ENCODE measurements around the gene SSBP4.

Gene SSBP4

GRCh38 chr19:18465964-18466339 is 46.8 kb downstream of the SSBP4 start:
- Mint-ChIP-seq H3K4me3 (no peak overlapping the region), H3K36me3 (ENCODE audit: low read depth) (peaks cover 10% of the 10 kb centered on the region), H3K4me1 (peaks cover 11% of the 10 kb centered on the region), H3K27ac (no peak overlapping the region), H3K9me3 (no peaks in the 10 kb centered on the region), H3K27me3 (no peaks in the 10 kb centered on the region)
- ATAC-seq (no peak), DNase-seq (no peak)

GRCh38 chr19:18466354-18466753 is 47.2 kb downstream of the SSBP4 start:
- H3K27me3 Mint-ChIP-seq, result no peaks in the 10 kb centered on the region
- H3K4me1 Mint-ChIP-seq, result peaks cover 11% of the 10 kb centered on the region
- ATAC-seq (no peak), DNase-seq (no peak)
- H3K36me3 Mint-ChIP-seq (ENCODE audit: low read depth), result peaks cover 10% of the 10 kb centered on the region
- H3K27ac Mint-ChIP-seq, result peak overlapping the region; percentile 18
- H3K9me3 Mint-ChIP-seq, result no peaks in the 10 kb centered on the region
- no peak overlapping the region for H3K4me3 Mint-ChIP-seq

- Mint-ChIP-seq H3K36me3 (ENCODE audit: low read depth) (peaks cover 5% of the 10 kb centered on the region), H3K27me3 (no peaks in the 10 kb centered on the region), H3K4me3 (no peak overlapping the region), H3K27ac (peak overlapping the region; percentile 41), H3K4me1 (peaks cover 9% of the 10 kb centered on the region), H3K9me3 (no peaks in the 10 kb centered on the region)
- ATAC-seq, result no peak
- no peak for DNase-seq
These were observed 48.8 kb downstream of the SSBP4 start for GRCh38 chr19:18467978-18468377.

GRCh38 chr19:18468517-18468916 is 49.3 kb downstream of the SSBP4 start:
- no peaks in the 10 kb centered on the region for H3K9me3 Mint-ChIP-seq
- ATAC-seq, result no peak

GRCh38 chr19:18469069-18469846 is 50.1 kb downstream of the SSBP4 start:
- ATAC-seq (peak; percentile 22), DNase-seq (peak; percentile 75)
- peaks cover 2% of the 10 kb centered on the region for H3K36me3 Mint-ChIP-seq (ENCODE audit: low read depth)
- no peak overlapping the region for H3K4me3 Mint-ChIP-seq
- H3K9me3 Mint-ChIP-seq, result no peaks in the 10 kb centered on the region
- H3K27ac Mint-ChIP-seq, result no peak overlapping the region
- peaks cover 9% of the 10 kb centered on the region for H3K4me1 Mint-ChIP-seq
- H3K27me3 Mint-ChIP-seq, result no peaks in the 10 kb centered on the region

More at GRCh38 chr19:18468517-18468916, 49.3 kb downstream of the SSBP4 start:
- Mint-ChIP-seq H3K27me3 (no peaks in the 10 kb centered on the region), H3K4me1 (peaks cover 9% of the 10 kb centered on the region), H3K27ac (peak overlapping the region; percentile 41), H3K36me3 (ENCODE audit: low read depth) (peaks cover 4% of the 10 kb centered on the region), H3K4me3 (no peak overlapping the region)
- DNase-seq, result no peak

GRCh38 chr19:18470787-18471186 is 51.6 kb downstream of the SSBP4 start:
- no peak for DNase-seq
- peaks cover 1% of the 10 kb centered on the region for H3K36me3 Mint-ChIP-seq (ENCODE audit: low read depth)
- no peak overlapping the region for H3K27ac Mint-ChIP-seq
- H3K27me3 Mint-ChIP-seq, result no peaks in the 10 kb centered on the region
- H3K9me3 Mint-ChIP-seq, result no peaks in the 10 kb centered on the region
- ATAC-seq, result no peak
- H3K4me3 Mint-ChIP-seq, result no peak overlapping the region
- peaks cover 23% of the 10 kb centered on the region for H3K4me1 Mint-ChIP-seq

- Mint-ChIP-seq H3K27ac (no peak overlapping the region), H3K36me3 (ENCODE audit: low read depth) (peaks cover 7% of the 10 kb centered on the region), H3K9me3 (no peaks in the 10 kb centered on the region), H3K27me3 (no peaks in the 10 kb centered on the region), H3K4me3 (no peak overlapping the region), H3K4me1 (peaks cover 39% of the 10 kb centered on the region)
- DNase-seq (no peak), ATAC-seq (no peak)
These were observed 54.0 kb downstream of the SSBP4 start for GRCh38 chr19:18473003-18473705.

GRCh38 chr19:18473706-18474087 is 54.5 kb downstream of the SSBP4 start:
- H3K27ac Mint-ChIP-seq, result peak overlapping the region; percentile 27
- no peaks in the 10 kb centered on the region for H3K9me3 Mint-ChIP-seq
- H3K36me3 Mint-ChIP-seq (ENCODE audit: low read depth), result peaks cover 7% of the 10 kb centered on the region
- peaks cover 43% of the 10 kb centered on the region for H3K4me1 Mint-ChIP-seq
- ATAC-seq, result no peak
- DNase-seq, result no peak
- H3K27me3 Mint-ChIP-seq, result no peaks in the 10 kb centered on the region
- H3K4me3 Mint-ChIP-seq, result no peak overlapping the region

GRCh38 chr19:18474366-18474887 is 55.2 kb downstream of the SSBP4 start:
- no peak for DNase-seq
- H3K27ac Mint-ChIP-seq, result peak overlapping the region; percentile 69
- H3K4me3 Mint-ChIP-seq, result no peak overlapping the region
- H3K9me3 Mint-ChIP-seq, result no peaks in the 10 kb centered on the region
- no peak for ATAC-seq
- H3K4me1 Mint-ChIP-seq, result peaks cover 49% of the 10 kb centered on the region
- peaks cover 9% of the 10 kb centered on the region for H3K36me3 Mint-ChIP-seq (ENCODE audit: low read depth)
- H3K27me3 Mint-ChIP-seq, result no peaks in the 10 kb centered on the region

GRCh38 chr19:18475004-18475453 is 55.8 kb downstream of the SSBP4 start:
- Mint-ChIP-seq H3K4me1 (peaks cover 55% of the 10 kb centered on the region), H3K27ac (peak overlapping the region; percentile 69)
- ATAC-seq, result peak; percentile 3

GRCh38 chr19:18475762-18476331 is 56.6 kb downstream of the SSBP4 start:
- Mint-ChIP-seq H3K27me3 (no peaks in the 10 kb centered on the region), H3K36me3 (ENCODE audit: low read depth) (peaks cover 9% of the 10 kb centered on the region), H3K9me3 (no peaks in the 10 kb centered on the region), H3K4me1 (peaks cover 62% of the 10 kb centered on the region), H3K4me3 (no peak overlapping the region), H3K27ac (peak overlapping the region; percentile 69)
- DNase-seq, result no peak
- ATAC-seq, result no peak

More at GRCh38 chr19:18475004-18475453, 55.8 kb downstream of the SSBP4 start:
- Mint-ChIP-seq H3K36me3 (ENCODE audit: low read depth) (peaks cover 9% of the 10 kb centered on the region), H3K9me3 (no peaks in the 10 kb centered on the region), H3K4me3 (no peak overlapping the region), H3K27me3 (no peaks in the 10 kb centered on the region)
- no peak for DNase-seq

GRCh38 chr19:18476507-18477041 is 57.4 kb downstream of the SSBP4 start:
- ATAC-seq (no peak), DNase-seq (no peak)
- Mint-ChIP-seq H3K27ac (peak overlapping the region; percentile 78), H3K9me3 (no peaks in the 10 kb centered on the region), H3K36me3 (ENCODE audit: low read depth) (peaks cover 12% of the 10 kb centered on the region), H3K27me3 (no peaks in the 10 kb centered on the region), H3K4me3 (peak overlapping the region; percentile 7), H3K4me1 (peaks cover 69% of the 10 kb centered on the region)

- Mint-ChIP-seq H3K27ac (peak overlapping the region; percentile 91), H3K9me3 (no peaks in the 10 kb centered on the region), H3K4me3 (peak overlapping the region; percentile 7), H3K36me3 (ENCODE audit: low read depth) (peaks cover 12% of the 10 kb centered on the region), H3K4me1 (peaks cover 76% of the 10 kb centered on the region), H3K27me3 (no peaks in the 10 kb centered on the region)
- ATAC-seq, result no peak
- no peak for DNase-seq
These were observed 58.0 kb downstream of the SSBP4 start for GRCh38 chr19:18477042-18477779.

- no peak overlapping the region for H3K4me3 Mint-ChIP-seq
- no peaks in the 10 kb centered on the region for H3K9me3 Mint-ChIP-seq
- ATAC-seq, result no peak
- H3K36me3 Mint-ChIP-seq (ENCODE audit: low read depth), result peaks cover 12% of the 10 kb centered on the region
- H3K27ac Mint-ChIP-seq, result peak overlapping the region; percentile 91
- no peak for DNase-seq
- peaks cover 83% of the 10 kb centered on the region for H3K4me1 Mint-ChIP-seq
- no peaks in the 10 kb centered on the region for H3K27me3 Mint-ChIP-seq
These were observed 58.8 kb downstream of the SSBP4 start for GRCh38 chr19:18477974-18478373.
